ENCODE measurements around the gene PAWR. TPM values are rescaled to one million over a fixed set of nuclear protein-coding genes. Genes with fewer than 3 reads are reported as not detected.
A peak's percentile ranks its signal among the peaks of the same experiment; 100 is the strongest.

Gene PAWR
- total RNA-seq, 1 experiment from 2014 or later: 106 TPM

DNA sequence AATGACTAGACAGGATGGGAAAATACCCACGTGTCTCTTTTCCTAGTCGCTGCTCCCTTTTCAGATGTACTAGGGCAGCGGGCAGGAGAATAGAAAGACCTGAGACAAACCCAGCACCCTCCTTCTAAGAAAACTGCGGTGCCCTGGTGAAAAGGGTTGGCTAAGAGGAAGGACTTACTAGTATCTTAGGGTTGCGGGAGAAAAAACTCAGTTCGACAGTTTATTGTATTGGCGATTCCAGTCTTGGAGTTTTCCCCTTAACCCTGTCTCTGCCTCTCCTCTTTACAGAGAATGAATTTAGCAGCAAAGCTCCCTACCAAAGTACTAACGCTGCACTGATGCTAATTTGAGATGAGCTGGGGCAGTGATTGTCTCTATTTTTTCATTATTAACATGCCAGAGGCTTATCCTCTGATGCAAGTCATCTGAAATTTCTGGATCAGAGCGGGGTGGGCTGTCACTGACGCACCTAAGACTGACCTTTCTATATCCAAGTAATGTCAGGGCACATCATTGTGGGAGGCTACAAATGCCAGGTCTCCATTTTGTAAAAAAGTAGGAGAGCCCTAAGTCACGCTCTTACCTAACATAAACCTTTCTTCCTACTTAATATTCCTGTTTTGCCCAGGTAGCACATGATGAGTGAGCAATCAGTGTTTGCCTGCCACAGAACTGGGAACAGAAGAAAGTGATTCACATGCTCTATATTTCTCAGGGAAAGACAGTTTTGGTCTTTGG, 916 bp upstream of the PAWR start:
- H3K27ac ChIP-seq (ENCODE audit: low read depth, low read length): peak overlapping the region; percentile 96
- DNase-seq (ENCODE audit: low read depth, low spot score) (no peak), ATAC-seq (no peak)
- H3K9me2 ChIP-seq (ENCODE audit: insufficient read depth): no peaks in the 10 kb centered on the region
- no peaks in the 10 kb centered on the region for H3K9me3 ChIP-seq (ENCODE audit: control insufficient read depth in 1 of 2, insufficient read depth in 1 of 2, low read depth in 1 of 2, low read length in 2 of 2)
- peak overlapping the region; percentile 80 for H3K9ac ChIP-seq (ENCODE audit: low read length)
- ChIA-PET RAD21 (ENCODE audit: low non-redundant PET in 1 of 2, low total read pairs in 2 of 2, uncharacterized antibody in 2 of 2, unreplicated experiment in 2 of 2) (interaction anchor here in 1 of 2 experiments (0.7 kb wide), 1 partner anchor 17 kb away, joined by 3 read pairs; no protein-coding TSS in a partner anchor), POLR2A (interaction anchor here (2.1 kb wide), 1 partner anchor 20 kb away, joined by 6 read pairs; no protein-coding TSS in a partner anchor), CTCF (no interaction called here)
- H3K36me3 ChIP-seq (ENCODE audit: control insufficient read depth in 1 of 2, insufficient read depth in 2 of 2, low read length in 2 of 2): no peaks in the 10 kb centered on the region
- TF ChIP-seq, protein P1, sequence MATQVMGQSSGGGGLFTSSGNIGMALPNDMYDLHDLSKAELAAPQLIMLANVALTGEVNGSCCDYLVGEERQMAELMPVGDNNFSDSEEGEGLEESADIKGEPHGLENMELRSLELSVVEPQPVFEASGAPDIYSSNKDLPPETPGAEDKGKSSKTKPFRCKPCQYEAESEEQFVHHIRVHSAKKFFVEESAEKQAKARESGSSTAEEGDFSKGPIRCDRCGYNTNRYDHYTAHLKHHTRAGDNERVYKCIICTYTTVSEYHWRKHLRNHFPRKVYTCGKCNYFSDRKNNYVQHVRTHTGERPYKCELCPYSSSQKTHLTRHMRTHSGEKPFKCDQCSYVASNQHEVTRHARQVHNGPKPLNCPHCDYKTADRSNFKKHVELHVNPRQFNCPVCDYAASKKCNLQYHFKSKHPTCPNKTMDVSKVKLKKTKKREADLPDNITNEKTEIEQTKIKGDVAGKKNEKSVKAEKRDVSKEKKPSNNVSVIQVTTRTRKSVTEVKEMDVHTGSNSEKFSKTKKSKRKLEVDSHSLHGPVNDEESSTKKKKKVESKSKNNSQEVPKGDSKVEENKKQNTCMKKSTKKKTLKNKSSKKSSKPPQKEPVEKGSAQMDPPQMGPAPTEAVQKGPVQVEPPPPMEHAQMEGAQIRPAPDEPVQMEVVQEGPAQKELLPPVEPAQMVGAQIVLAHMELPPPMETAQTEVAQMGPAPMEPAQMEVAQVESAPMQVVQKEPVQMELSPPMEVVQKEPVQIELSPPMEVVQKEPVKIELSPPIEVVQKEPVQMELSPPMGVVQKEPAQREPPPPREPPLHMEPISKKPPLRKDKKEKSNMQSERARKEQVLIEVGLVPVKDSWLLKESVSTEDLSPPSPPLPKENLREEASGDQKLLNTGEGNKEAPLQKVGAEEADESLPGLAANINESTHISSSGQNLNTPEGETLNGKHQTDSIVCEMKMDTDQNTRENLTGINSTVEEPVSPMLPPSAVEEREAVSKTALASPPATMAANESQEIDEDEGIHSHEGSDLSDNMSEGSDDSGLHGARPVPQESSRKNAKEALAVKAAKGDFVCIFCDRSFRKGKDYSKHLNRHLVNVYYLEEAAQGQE (IDR thresholded peaks at IDR 0.05; ENCODE audit: low read depth): no peak
- TF ChIP-seq JUND (IDR thresholded peaks at IDR 0.05): 0 out of 2 replicates have a peak, but pooled peaks have one; percentile 26
- peaks cover 34% of the 10 kb centered on the region for H3K79me2 ChIP-seq (ENCODE audit: insufficient read depth, low read length)
- peak overlapping the region; percentile 95 for H3K4me2 ChIP-seq (ENCODE audit: low read length)
- H3K4me1 ChIP-seq (ENCODE audit: control insufficient read depth in 1 of 2, insufficient read depth in 2 of 2, low read length in 2 of 2): peaks cover 13 to 29% of the 10 kb centered on the region in 2 experiments
- peaks cover 2% of the 10 kb centered on the region; the same call in 1 of the 2 replicates for H4K20me1 ChIP-seq (ENCODE audit: insufficient read depth)
- H2AFZ ChIP-seq (ENCODE audit: low read depth, low read length, poor library complexity, severe bottlenecking): peak overlapping the region; percentile 90
- TSS peak; percentile 80 for BruUV-seq (replicated peaks)
- H3K27me3 ChIP-seq (ENCODE audit: insufficient read depth, low read length): no peaks in the 10 kb centered on the region
- peak overlapping the region; percentile 42 to 65 for H3K4me3 ChIP-seq (replicated peaks in 1 of 2; ENCODE audit: low read depth in 1 of 2, low read length in 2 of 2)
- intact Hi-C loops (cut with micrococcal nuclease): loop anchor here (5.0 kb wide), 1 partner anchor 134 kb away; no protein-coding TSS in a partner anchor
